Ectodermal cell (in vitro differentiated cells): ENCODE results near the gene NEAT1.

Experiments
- H3K27ac ChIP-seq: 2 replicates; pipeline ENCODE4 v1.7.0; 2013; ENCODE audit warnings: mild to moderate bottlenecking, low read depth, low read length; ENCODE audit not compliant: insufficient read depth, poor library complexity, severe bottlenecking
- H3K27me3 ChIP-seq: 2 replicates; pipeline ENCODE4 v1.7.0; 2013; ENCODE audit warnings: mild to moderate bottlenecking, low read length; ENCODE audit not compliant: insufficient read depth, control insufficient read depth, poor library complexity, severe bottlenecking
- H3K36me3 ChIP-seq: one replicate; pipeline ENCODE4 v1.7.0; 2013; ENCODE audit warnings: low read length; ENCODE audit not compliant: control insufficient read depth, insufficient read depth
- H3K4me1 ChIP-seq: one replicate; pipeline ENCODE4 v1.7.0; 2013; ENCODE audit warnings: low read length; ENCODE audit not compliant: control insufficient read depth, insufficient read depth
- H3K4me3 ChIP-seq: 2 replicates; pipeline ENCODE4 v1.7.0; 2013; ENCODE audit warnings: low read depth, low read length, control low read depth; ENCODE audit not compliant: insufficient read depth
- H3K9me3 ChIP-seq: 2 replicates; pipeline ENCODE4 v1.7.0; 2013; ENCODE audit warnings: mild to moderate bottlenecking, low read length, moderate library complexity; ENCODE audit not compliant: control insufficient read depth
- WGBS, 2 experiments: methylation state at CpG; one replicate each; pipeline ENCODE4 v1.1.7; 2013; ENCODE audit warnings: missing lambda C conversion rate in 2 of 2; 5-methylcytosine and 5-hydroxymethylcytosine counted together

NEAT1 gene

DNA sequence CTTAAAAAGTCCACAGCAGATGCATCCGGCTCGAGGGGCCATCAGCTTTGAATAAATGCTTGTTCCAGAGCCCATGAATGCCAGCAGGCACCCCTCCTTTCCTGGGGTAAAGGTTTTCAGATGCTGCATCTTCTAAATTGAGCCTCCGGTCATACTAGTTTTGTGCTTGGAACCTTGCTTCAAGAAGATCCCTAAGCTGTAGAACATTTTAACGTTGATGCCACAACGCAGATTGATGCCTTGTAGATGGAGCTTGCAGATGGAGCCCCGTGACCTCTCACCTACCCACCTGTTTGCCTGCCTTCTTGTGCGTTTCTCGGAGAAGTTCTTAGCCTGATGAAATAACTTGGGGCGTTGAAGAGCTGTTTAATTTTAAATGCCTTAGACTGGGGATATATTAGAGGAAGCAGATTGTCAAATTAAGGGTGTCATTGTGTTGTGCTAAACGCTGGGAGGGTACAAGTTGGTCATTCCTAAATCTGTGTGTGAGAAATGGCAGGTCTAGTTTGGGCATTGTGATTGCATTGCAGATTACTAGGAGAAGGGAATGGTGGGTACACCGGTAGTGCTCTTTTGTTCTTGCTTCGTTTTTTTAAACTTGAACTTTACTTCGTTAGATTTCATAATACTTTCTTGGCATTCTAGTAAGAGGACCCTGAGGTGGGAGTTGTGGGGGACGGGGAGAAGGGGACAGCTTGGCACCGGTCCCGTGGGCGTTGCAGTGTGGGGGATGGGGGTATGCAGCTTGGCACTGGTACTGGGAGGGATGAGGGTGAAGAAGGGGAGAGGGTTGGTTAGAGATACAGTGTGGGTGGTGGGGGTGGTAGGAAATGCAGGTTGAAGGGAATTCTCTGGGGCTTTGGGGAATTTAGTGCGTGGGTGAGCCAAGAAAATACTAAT is 1.9 kb downstream of the NEAT1 start:
- 59 to 67% methylated on average over 18 of the region's 18 CpGs for WGBS, 2 experiments

DNA sequence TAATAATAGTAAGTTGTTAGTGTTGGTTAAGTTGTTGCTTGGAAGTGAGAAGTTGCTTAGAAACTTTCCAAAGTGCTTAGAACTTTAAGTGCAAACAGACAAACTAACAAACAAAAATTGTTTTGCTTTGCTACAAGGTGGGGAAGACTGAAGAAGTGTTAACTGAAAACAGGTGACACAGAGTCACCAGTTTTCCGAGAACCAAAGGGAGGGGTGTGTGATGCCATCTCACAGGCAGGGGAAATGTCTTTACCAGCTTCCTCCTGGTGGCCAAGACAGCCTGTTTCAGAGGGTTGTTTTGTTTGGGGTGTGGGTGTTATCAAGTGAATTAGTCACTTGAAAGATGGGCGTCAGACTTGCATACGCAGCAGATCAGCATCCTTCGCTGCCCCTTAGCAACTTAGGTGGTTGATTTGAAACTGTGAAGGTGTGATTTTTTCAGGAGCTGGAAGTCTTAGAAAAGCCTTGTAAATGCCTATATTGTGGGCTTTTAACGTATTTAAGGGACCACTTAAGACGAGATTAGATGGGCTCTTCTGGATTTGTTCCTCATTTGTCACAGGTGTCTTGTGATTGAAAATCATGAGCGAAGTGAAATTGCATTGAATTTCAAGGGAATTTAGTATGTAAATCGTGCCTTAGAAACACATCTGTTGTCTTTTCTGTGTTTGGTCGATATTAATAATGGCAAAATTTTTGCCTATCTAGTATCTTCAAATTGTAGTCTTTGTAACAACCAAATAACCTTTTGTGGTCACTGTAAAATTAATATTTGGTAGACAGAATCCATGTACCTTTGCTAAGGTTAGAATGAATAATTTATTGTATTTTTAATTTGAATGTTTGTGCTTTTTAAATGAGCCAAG is 2.7 kb downstream of the NEAT1 start:
- Histone ChIP-seq H3K27me3 (no peaks in the 10 kb centered on the region), H3K4me1 (peaks cover 60% of the 10 kb centered on the region), H3K27ac (no peak overlapping the region), H3K36me3 (no peaks in the 10 kb centered on the region), H3K4me3 (peak overlapping the region; percentile 57), H3K9me3 (no peaks in the 10 kb centered on the region)
- WGBS, 2 experiments: 59 to 67% methylated on average over 9 of the region's 9 CpGs

More for the DNA sequence above, 1.9 kb downstream of the NEAT1 start:
- H3K4me1 ChIP-seq: peaks cover 65% of the 10 kb centered on the region
- no peaks in the 10 kb centered on the region for H3K9me3 ChIP-seq
- H3K27ac ChIP-seq: no peak overlapping the region
- H3K4me3 ChIP-seq: peak overlapping the region; percentile 57
- no peaks in the 10 kb centered on the region for H3K27me3 ChIP-seq
- H3K36me3 ChIP-seq: no peaks in the 10 kb centered on the region

DNA sequence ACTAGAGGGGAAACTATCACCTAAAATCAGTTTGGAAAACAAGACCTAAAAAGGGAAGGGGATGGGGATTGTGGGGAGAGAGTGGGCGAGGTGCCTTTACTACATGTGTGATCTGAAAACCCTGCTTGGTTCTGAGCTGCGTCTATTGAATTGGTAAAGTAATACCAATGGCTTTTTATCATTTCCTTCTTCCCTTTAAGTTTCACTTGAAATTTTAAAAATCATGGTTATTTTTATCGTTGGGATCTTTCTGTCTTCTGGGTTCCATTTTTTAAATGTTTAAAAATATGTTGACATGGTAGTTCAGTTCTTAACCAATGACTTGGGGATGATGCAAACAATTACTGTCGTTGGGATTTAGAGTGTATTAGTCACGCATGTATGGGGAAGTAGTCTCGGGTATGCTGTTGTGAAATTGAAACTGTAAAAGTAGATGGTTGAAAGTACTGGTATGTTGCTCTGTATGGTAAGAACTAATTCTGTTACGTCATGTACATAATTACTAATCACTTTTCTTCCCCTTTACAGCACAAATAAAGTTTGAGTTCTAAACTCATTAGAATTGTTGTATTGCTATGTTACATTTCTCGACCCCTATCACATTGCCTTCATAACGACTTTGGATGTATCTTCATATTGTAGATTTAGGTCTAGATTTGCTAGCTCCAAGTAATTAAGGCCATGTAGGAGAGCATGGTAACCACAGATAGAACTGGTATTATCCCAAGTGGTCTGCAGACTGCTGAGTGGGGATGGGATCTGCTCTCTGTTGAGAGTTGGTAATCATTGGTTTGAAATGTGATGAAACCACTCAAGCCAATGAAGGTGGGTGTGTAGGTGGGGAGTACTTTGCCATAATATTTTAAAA is 3.6 kb downstream of the NEAT1 start:
- peak overlapping the region; percentile 57 for H3K4me3 ChIP-seq
- H3K36me3 ChIP-seq: no peaks in the 10 kb centered on the region
- 83 to 84% methylated on average over 8 of the region's 9 CpGs for WGBS, 2 experiments

DNA sequence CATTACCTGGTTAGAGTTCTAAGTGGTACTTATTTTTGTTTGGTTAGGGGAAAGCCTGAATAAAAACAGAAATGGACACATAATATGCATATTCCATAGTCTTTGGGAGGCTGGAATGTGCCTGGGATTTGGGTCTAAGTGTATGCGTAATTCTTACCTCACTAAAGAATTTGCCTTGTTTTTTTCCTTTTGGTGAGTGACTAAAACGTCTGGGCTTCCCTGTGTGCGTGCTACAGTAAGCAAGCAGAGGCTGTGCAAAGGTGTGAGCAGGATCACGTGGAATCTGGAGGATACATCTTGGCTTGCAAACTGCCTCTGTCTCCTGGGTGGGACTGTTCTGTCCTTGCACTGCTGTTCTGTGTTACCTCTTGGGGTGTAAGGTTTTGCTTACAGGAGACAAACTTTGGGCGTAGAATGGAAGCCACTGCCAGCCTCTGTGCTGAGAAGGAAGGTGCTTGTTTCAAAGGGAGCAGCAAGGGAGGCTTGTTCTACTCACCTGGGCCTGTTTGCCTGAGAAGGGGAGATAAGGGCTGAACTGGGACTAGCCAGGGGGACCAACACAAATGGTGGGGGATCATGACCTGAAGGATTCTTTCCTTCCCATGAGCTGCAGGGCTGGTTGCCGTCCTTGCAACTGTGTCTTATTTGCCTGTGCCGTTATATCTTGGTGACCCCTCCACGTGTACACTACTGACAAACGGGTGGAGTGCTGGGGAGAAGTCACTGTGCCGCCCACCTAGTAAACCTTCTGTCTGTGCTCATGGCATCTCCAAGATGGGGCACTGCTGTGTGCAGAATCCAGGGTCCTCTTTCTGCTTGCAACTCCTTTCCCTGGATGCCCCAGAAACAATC is 4.5 kb downstream of the NEAT1 start:
- H3K4me1 ChIP-seq: peaks cover 44% of the 10 kb centered on the region
- no peaks in the 10 kb centered on the region for H3K36me3 ChIP-seq
- WGBS, 2 experiments: 82 to 84% methylated on average over 10 of the region's 10 CpGs
- H3K27ac ChIP-seq: no peak overlapping the region
- H3K4me3 ChIP-seq: no peak overlapping the region
- no peaks in the 10 kb centered on the region for H3K27me3 ChIP-seq
- H3K9me3 ChIP-seq: no peaks in the 10 kb centered on the region

More for the DNA sequence above, 3.6 kb downstream of the NEAT1 start:
- H3K4me1 ChIP-seq: peaks cover 52% of the 10 kb centered on the region
- no peaks in the 10 kb centered on the region for H3K9me3 ChIP-seq
- no peaks in the 10 kb centered on the region for H3K27me3 ChIP-seq
- no peak overlapping the region for H3K27ac ChIP-seq

DNA sequence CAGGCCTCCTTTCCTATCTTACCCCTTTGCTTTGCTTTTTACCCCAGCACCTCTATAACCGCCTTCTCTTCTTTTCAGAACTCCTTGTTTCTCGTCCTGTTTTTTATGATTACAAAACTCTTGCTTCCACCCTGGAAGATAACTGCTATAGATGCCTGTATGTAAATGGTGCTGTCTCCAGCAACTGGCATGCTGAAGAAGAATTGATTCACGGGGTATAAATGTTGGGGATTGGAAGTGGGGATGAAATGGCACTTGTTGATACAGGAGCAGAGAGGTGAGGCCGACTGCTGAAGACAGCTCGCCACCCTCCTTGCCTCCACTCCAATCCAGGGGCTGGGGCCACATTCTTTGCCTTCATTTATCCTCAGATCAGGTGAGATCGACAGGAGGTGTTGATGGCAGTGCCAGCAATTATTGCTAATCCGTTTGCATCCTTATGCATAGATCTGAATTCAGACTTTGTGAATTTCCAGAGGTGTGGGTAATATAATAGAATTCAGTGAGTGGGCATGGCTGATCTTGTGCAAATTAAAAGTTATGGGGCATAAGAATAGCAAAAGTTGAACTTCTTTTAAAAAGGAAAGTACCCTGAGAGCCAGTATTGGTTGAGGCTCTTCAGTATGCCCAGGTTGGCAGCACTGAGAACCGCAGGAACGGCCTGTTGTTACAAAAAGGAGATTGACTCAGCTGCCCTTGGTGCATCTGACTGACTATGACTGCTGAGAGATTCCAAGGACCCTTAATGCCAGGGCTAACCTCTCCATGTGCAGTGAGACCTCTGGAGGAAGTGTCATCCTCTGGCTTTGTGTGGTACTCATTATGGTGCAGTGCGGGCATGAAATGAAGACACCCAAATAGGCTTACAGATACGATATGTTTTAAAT is 5.3 kb downstream of the NEAT1 start:
- Histone ChIP-seq H3K4me1 (peaks cover 40% of the 10 kb centered on the region), H3K4me3 (no peak overlapping the region), H3K27ac (no peak overlapping the region), H3K36me3 (no peaks in the 10 kb centered on the region), H3K27me3 (no peaks in the 10 kb centered on the region), H3K9me3 (no peaks in the 10 kb centered on the region)
- WGBS, 2 experiments: 82 to 83% methylated on average over 11 of the region's 11 CpGs

DNA sequence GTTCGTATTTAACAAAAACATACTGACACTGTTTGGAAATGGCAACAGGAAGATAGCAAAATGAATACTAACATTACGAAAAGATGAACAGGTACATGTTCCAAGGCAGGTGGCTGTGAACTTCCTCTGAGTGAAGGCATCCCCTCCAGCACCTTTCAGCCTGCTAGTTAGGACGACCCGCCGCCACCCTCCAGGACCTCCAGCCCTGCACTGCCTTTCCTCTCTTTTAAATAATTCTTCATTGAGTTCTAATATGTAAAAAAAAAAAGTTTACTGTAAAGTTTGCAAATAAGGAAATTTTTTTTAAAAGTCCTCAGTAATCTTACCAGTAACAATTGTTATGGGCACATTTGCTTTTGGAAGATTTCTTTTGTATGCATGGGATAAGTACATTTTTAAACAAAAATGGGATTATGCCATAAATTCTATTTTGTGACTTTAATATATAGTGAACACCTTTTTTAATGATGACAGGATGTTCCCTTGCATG is 6.0 kb downstream of the NEAT1 start:
- Histone ChIP-seq H3K4me1 (peaks cover 35% of the 10 kb centered on the region), H3K27me3 (no peaks in the 10 kb centered on the region), H3K9me3 (no peaks in the 10 kb centered on the region), H3K4me3 (no peak overlapping the region), H3K36me3 (no peaks in the 10 kb centered on the region), H3K27ac (no peak overlapping the region)
- 85 to 91% methylated on average over 5 of the region's 5 CpGs for WGBS, 2 experiments

DNA sequence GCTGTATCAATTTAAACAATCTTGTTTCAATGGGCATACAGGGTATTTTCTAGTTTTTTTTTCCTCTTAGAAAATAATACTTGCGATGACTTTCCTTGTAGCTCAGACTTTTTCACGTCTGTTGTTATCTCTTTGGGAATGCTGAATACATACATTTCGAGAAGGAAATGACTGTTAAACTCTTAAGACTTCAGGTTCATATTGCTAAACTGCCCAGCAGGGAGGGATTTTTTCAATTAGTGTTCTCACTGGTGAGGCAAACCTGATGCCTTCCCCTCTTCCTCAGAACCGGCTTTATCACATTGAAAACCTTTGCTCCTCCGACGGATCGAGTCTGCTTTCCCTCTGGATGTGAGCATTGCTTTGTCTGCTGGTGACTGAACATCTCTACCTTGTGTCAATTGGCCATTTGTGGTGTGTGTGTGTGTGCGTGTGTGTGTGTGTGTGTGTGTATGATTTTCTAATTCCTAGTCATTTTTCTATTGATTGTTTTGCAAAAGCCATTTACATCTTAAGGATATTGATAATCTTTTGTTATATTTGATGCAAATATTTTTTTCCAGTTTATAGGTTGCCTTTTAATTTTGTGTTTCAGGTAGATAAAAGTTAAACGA is 6.6 kb downstream of the NEAT1 start:
- Histone ChIP-seq H3K36me3 (no peaks in the 10 kb centered on the region), H3K27ac (no peak overlapping the region), H3K27me3 (no peaks in the 10 kb centered on the region), H3K9me3 (no peaks in the 10 kb centered on the region), H3K4me3 (no peak overlapping the region), H3K4me1 (peaks cover 30% of the 10 kb centered on the region)
- WGBS, 2 experiments: 57% methylated on average over 7 to 8 of the region's 9 CpGs

DNA sequence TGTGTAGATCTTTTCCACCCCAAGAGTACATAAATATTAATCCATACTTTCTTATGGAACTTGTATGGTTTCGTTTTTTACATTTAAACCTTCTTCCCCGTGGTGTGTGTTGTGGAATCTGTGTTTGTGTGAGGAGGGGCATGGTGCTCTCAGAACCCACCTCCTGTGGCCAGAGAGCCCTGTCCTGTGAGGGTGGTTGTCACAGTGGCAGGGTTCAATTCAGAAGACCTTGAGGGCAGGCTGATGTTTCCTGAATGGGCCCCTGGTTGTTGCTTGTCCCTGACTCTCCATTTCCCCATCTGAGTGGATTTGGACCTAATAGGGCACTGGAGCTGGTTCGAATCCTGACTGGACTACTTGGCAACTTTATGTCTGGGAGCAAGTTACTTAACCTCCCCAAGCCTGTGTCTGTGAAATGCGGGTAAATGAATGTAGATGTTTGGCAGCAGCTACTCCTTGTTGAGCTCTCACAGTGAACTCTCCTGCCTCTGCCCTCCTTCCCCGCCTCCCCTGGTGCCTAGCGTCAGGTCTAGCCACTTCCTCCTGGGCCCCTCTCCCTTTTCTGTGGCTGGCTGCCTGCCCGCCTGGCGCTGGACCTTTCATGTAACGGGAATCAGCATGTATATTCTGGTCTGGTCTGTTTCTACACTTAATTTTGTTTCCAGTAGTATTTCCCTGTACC is 7.3 kb downstream of the NEAT1 start:
- H3K9me3 ChIP-seq: no peaks in the 10 kb centered on the region
- WGBS, 2 experiments: 72 to 77% methylated on average over 9 of the region's 9 CpGs
- H3K36me3 ChIP-seq: no peaks in the 10 kb centered on the region
- H3K4me1 ChIP-seq: peaks cover 24% of the 10 kb centered on the region
- H3K27me3 ChIP-seq: no peaks in the 10 kb centered on the region
- H3K4me3 ChIP-seq: no peak overlapping the region
- H3K27ac ChIP-seq: no peak overlapping the region
